BLaER1 treated with 17β-estradiol and CSF1 and Interleukin-3, amounts not matched to agents 10 nM and 100 nM (cell line): ENCODE data around the gene CSNK1E.

ENCODE experiments used
- H3K27ac ChIP-seq, 11 experiments: shearing (Covaris generic); formaldehyde crosslinking; 2 replicates each; pipeline ENCODE4 v1.8.1; 2022
- H3K27me3 ChIP-seq, 11 experiments: shearing (Covaris generic); formaldehyde crosslinking; 2 replicates each; pipeline ENCODE4 v1.8.1; 2022
- H3K36me3 ChIP-seq, 11 experiments: shearing (Covaris generic); formaldehyde crosslinking; 2 replicates each; pipeline ENCODE4 v1.8.1; 2022
- H3K4me1 ChIP-seq, 10 experiments: shearing (Covaris generic); formaldehyde crosslinking; 2 replicates each; pipeline ENCODE4 v1.8.1; 2022
- H3K4me2 ChIP-seq, 11 experiments: shearing (Covaris generic); formaldehyde crosslinking; 2 replicates each; pipeline ENCODE4 v1.8.1; 2022
- H3K4me3 ChIP-seq, 10 experiments: shearing (Covaris generic); formaldehyde crosslinking; 2 replicates each; pipeline ENCODE4 v1.8.1; 2022
- H3K9ac ChIP-seq, 11 experiments: shearing (Covaris generic); formaldehyde crosslinking; 2 replicates each; pipeline ENCODE4 v1.8.1; 2022
- H3K9me3 ChIP-seq, 11 experiments: shearing (Covaris generic); formaldehyde crosslinking; replicated peaks in 1 of 11; 2 replicates each; pipeline ENCODE4 v1.8.1; 2022
- H4K20me1 ChIP-seq, 11 experiments: shearing (Covaris generic); formaldehyde crosslinking; 2 replicates each; pipeline ENCODE4 v1.8.1; 2022
- Cebpa-rat ChIP-seq, 11 experiments: shearing (Covaris generic); IDR thresholded peaks; 2 replicates each; pipeline ENCODE4 v1.8.1; 2022

CSNK1E gene

DNA sequence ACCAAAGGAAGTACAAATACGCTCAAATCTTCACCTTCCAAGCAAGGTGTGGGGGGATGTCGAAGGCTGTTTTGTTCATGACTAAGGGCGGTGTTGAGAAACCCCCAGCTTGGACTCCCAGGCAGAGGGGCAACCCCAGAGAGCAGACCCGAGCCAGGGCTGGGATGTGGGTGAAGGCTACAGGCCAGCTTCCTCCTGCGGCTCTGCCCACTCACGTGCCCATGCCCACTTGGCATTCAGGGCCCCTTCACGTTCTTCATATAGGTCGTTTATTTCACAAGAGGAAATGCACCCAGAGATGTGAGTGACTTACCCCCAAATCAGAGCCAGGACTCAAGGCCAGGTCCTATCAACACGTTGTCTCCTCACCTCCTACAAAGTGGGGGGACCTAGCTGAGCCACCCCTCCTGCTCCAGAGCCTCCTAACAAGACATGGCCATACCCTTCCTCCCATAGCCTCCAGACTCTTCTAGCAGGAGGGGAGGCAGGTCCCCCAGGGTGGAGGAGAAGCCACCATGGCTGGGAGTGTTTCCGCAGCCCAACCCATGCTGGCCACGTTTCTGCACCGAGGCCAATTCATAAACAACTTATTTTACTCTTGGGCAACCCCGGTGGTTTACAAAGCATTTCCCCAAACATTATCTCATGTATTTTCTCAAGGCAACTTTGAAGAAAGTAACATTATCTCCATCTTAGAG lies 66.4 kb downstream of the CSNK1E start:
- H3K4me1 ChIP-seq, result peaks cover 18 to 68% (median 59%) of the 10 kb centered on the region in 10 experiments
- no peaks in the 10 kb centered on the region for H3K27me3 ChIP-seq
- no peak for TF ChIP-seq Cebpa-rat (IDR thresholded peaks at IDR 0.05)
- peak overlapping the region in 3 of 11 experiments; percentile 33 to 46 (median 34); a peak in 4 of 22 replicates for H3K27ac ChIP-seq
- peak overlapping the region; percentile 12 to 77 (median 65); a peak in 19 of 22 replicates for H3K4me2 ChIP-seq
- H3K4me3 ChIP-seq, result peak overlapping the region in 1 of 10 experiments; percentile 15; a peak in 1 of 20 replicates
- H4K20me1 ChIP-seq, result peaks cover 34 to 93% (median 65%) of the 10 kb centered on the region in 11 experiments; a peak in 21 of 22 replicates
- no peak overlapping the region for H3K9ac ChIP-seq
- peaks cover 9 to 17% (median 12%) of the 10 kb centered on the region in 11 experiments; a peak in 21 of 22 replicates for H3K9me3 ChIP-seq
- H3K36me3 ChIP-seq, result peaks cover 0 to 51% (median 26%) of the 10 kb centered on the region in 11 experiments; a peak in 19 of 22 replicates

DNA sequence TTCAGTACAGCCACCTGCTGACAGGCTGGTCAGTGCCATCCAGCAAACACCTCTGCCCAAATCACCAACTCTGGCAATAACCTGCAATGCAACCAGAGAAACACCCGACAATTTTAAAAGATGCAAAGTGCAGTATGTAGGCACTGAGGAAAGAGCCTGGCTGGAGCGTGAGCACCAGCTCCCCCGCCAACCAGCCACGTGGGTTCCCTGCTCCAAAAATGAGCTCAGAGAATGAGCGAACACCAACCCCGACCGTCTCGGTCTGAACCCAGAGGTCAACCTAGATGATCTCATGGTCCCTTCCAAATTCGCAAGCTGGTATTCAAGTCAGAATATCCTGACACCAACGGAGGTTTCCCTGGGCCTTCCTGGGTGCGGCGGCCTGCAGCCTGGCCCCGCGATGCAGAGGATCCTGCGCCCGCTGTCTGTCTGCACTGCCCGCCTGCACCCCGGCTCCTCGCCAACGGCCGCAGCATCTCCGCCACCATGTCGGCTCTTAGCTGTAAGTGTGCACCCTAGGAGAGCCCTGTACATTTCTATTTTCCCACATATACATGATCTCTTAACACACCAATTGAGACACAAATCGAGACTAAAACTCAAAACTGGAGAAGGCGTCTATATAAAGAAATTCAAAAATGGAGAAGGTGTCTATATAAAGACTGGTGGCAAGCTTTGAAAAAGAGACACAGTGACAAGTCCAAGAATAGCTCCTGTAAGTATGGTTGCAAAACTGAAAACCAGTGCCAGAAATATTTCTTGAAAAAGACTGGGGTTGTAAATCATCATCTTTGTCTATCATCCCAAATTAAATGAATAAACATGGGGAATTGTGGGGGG lies 67.2 kb downstream of the CSNK1E start:
- TF ChIP-seq Cebpa-rat (IDR thresholded peaks at IDR 0.05), result no peak
- no peak overlapping the region for H3K9ac ChIP-seq
- H3K4me3 ChIP-seq, result no peak overlapping the region
- H3K4me1 ChIP-seq, result peaks cover 18 to 75% (median 64%) of the 10 kb centered on the region in 10 experiments
- peaks cover 0 to 54% (median 29%) of the 10 kb centered on the region in 11 experiments; a peak in 20 of 22 replicates for H3K36me3 ChIP-seq
- peaks cover 9 to 17% (median 12%) of the 10 kb centered on the region in 11 experiments; a peak in 21 of 22 replicates for H3K9me3 ChIP-seq
- H3K27me3 ChIP-seq, result no peaks in the 10 kb centered on the region
- peak overlapping the region in 9 of 11 experiments; percentile 12 to 77 (median 66); a peak in 17 of 22 replicates for H3K4me2 ChIP-seq
- peak overlapping the region in 2 of 11 experiments; percentile 33 to 46; a peak in 2 of 22 replicates for H3K27ac ChIP-seq
- H4K20me1 ChIP-seq, result peaks cover 36 to 91% (median 68%) of the 10 kb centered on the region in 11 experiments; a peak in 21 of 22 replicates

DNA sequence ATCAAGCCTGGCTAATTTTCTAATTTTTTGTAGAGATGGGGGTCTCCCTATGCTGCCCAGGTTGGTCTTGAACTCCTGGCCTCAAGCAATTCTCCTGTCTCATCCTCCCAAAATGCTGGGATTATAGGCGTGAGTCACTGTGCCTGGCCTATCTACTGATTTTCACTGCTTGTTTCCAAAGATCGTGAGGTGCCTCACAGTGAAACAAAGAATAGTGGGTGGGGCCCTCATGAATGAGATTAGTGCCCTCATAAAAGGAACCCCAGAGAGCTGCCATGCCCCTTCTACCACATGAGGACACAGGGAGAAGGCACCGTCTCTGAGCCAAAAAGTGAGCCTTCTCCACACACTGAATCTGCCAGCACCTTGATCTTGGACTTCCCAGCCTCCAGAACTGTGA lies 67.9 kb downstream of the CSNK1E start:
- peaks cover 9 to 17% (median 12%) of the 10 kb centered on the region in 11 experiments; a peak in 21 of 22 replicates for H3K9me3 ChIP-seq
- no peak for TF ChIP-seq Cebpa-rat (IDR thresholded peaks at IDR 0.05)
- no peak overlapping the region for H3K4me3 ChIP-seq
- H3K9ac ChIP-seq, result no peak overlapping the region
- no peaks in the 10 kb centered on the region for H3K27me3 ChIP-seq
- no peak overlapping the region for H3K27ac ChIP-seq
- peak overlapping the region in 3 of 11 experiments; percentile 19 to 76 (median 75); a peak in 3 of 22 replicates for H3K4me2 ChIP-seq
- peaks cover 43 to 89% (median 72%) of the 10 kb centered on the region in 11 experiments; a peak in 21 of 22 replicates for H4K20me1 ChIP-seq
- H3K4me1 ChIP-seq, result peaks cover 25 to 82% (median 71%) of the 10 kb centered on the region in 10 experiments
- H3K36me3 ChIP-seq, result peaks cover 4 to 61% (median 34%) of the 10 kb centered on the region in 11 experiments; a peak in 21 of 22 replicates

DNA sequence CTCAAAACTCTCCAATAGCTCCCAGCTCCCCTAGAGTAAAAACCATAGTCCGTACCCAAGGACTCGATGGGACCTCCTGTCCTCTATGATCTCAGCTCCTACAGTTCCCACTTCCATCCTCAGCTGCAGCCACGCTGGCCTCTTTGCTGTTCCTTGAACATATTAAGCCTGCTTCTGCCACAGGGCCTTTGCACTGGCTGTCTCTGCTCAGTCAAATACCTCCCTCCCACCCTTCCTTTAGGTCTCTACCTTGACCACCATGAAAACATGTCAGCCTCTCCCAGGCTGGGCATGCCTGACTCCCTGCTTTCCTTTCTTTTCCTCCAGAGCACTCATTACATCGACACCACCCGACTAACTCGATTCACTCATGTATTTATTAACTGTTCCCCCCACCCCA lies 69.0 kb downstream of the CSNK1E start:
- no peaks in the 10 kb centered on the region for H3K27me3 ChIP-seq
- peaks cover 9 to 17% (median 12%) of the 10 kb centered on the region in 11 experiments; a peak in 21 of 22 replicates for H3K9me3 ChIP-seq
- H3K36me3 ChIP-seq, result peaks cover 5 to 68% (median 34%) of the 10 kb centered on the region in 11 experiments; a peak in 21 of 22 replicates
- peak overlapping the region in 8 of 11 experiments; percentile 70 to 83 (median 76); a peak in 14 of 22 replicates for H3K4me2 ChIP-seq
- no peak overlapping the region; a peak in 1 of 22 replicates for H3K27ac ChIP-seq
- H3K4me3 ChIP-seq, result no peak overlapping the region
- peaks cover 52 to 95% (median 71%) of the 10 kb centered on the region in 11 experiments; a peak in 21 of 22 replicates for H4K20me1 ChIP-seq
- TF ChIP-seq Cebpa-rat (IDR thresholded peaks at IDR 0.05), result no peak
- H3K4me1 ChIP-seq, result peaks cover 35 to 92% (median 81%) of the 10 kb centered on the region in 10 experiments
- no peak overlapping the region for H3K9ac ChIP-seq

DNA sequence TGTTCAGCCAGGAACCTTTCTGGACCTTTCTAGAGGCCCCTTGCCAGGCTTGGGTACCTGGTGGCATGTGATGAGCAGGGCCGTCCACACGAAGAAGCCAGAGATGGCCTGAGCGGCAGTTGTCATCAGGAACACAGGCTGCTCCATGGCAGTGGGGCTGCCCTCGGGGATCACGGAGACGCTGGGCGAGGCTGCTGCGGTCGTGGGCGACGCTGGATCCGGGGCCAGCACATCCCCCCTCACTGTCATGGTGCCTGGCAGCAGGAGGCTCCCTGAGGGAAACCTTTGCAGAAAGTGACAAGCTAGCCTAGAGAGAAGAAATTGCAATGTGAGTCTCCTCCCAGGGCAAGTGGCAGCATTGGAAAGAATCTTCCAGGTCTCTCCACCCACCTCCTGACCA lies 69.5 kb downstream of the CSNK1E start:
- Histone ChIP-seq H3K9ac (peak overlapping the region in 2 of 11 experiments; percentile 32 to 45; a peak in 1 of 22 replicates), H3K27me3 (no peaks in the 10 kb centered on the region), H4K20me1 (peaks cover 55 to 92% (median 73%) of the 10 kb centered on the region in 11 experiments; a peak in 21 of 22 replicates), H3K4me2 (peak overlapping the region in 9 of 11 experiments; percentile 57 to 83 (median 76); a peak in 18 of 22 replicates), H3K4me1 (peaks cover 40 to 98% (median 87%) of the 10 kb centered on the region in 10 experiments), H3K27ac (peak overlapping the region in 1 of 11 experiments; percentile 47; a peak in 1 of 22 replicates), H3K9me3 (peaks cover 9 to 17% (median 12%) of the 10 kb centered on the region in 11 experiments; a peak in 21 of 22 replicates), H3K4me3 (no peak overlapping the region), H3K36me3 (peaks cover 5 to 68% (median 34%) of the 10 kb centered on the region in 11 experiments; a peak in 21 of 22 replicates)
- no peak for TF ChIP-seq Cebpa-rat (IDR thresholded peaks at IDR 0.05)

GRCh38 chr22:38246692-38247091 lies 70.5 kb downstream of the CSNK1E start:
- Histone ChIP-seq H3K4me2 (peak overlapping the region; percentile 13 to 83 (median 75); a peak in 20 of 22 replicates), H3K4me1 (peaks cover 44 to 99% (median 88%) of the 10 kb centered on the region in 10 experiments), H3K9ac (peak overlapping the region in 4 of 11 experiments; percentile 30 to 45 (median 32); a peak in 5 of 22 replicates), H3K9me3 (peaks cover 9 to 17% (median 12%) of the 10 kb centered on the region in 11 experiments; a peak in 21 of 22 replicates), H4K20me1 (peaks cover 47 to 85% (median 69%) of the 10 kb centered on the region in 11 experiments; a peak in 21 of 22 replicates), H3K27ac (peak overlapping the region in 3 of 11 experiments; percentile 3 to 47 (median 29); a peak in 4 of 22 replicates), H3K4me3 (no peak overlapping the region), H3K27me3 (no peaks in the 10 kb centered on the region), H3K36me3 (peaks cover 5 to 63% (median 34%) of the 10 kb centered on the region in 11 experiments; a peak in 21 of 22 replicates)
- no peak for TF ChIP-seq Cebpa-rat (IDR thresholded peaks at IDR 0.05)

DNA sequence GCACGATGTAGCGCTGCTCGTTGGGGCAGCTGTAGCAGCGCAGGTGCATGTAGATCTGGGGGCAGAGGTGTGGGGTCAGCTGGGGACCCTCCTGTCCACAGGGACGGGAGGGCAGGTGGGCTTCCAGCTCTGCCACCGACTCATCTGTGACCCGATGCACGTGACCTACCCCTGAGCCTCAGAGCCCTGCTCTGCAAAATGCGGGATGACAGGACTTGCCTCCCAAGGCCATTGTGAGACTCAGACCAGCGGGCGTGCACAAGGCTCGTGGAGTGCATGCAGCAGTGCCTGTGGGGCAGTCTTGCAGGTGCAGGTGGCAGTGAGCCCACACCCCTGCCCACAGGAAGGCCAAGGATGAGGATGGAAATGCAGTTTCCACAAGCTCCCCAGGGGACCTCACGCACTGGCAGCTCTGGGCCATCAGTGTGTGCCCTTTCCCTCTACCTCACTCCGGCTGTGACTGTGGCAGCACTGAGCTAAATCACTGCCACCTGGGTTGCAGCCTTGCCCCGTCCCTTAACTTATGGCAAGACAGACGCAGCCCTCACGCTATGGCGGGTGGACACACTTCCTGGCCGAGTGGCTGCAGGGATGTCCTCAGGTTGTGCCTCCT lies 71.1 kb downstream of the CSNK1E start:
- H3K4me3 ChIP-seq, result no peak overlapping the region
- H3K27ac ChIP-seq, result peak overlapping the region in 3 of 11 experiments; percentile 3 to 47 (median 29); a peak in 3 of 22 replicates
- peak overlapping the region in 10 of 11 experiments; percentile 26 to 83 (median 76); a peak in 21 of 22 replicates for H3K4me2 ChIP-seq
- H3K36me3 ChIP-seq, result peaks cover 5 to 63% (median 34%) of the 10 kb centered on the region in 11 experiments; a peak in 21 of 22 replicates
- H4K20me1 ChIP-seq, result peaks cover 44 to 81% (median 64%) of the 10 kb centered on the region in 11 experiments; a peak in 21 of 22 replicates
- H3K9me3 ChIP-seq, result peaks cover 9 to 17% (median 12%) of the 10 kb centered on the region in 11 experiments; a peak in 21 of 22 replicates
- no peak for TF ChIP-seq Cebpa-rat (IDR thresholded peaks at IDR 0.05)
- peaks cover 42 to 99% (median 86%) of the 10 kb centered on the region in 10 experiments for H3K4me1 ChIP-seq
- no peaks in the 10 kb centered on the region for H3K27me3 ChIP-seq
- H3K9ac ChIP-seq, result peak overlapping the region in 3 of 11 experiments; percentile 30 to 45 (median 33); a peak in 3 of 22 replicates
